ENCODE data around the gene BAIAP2.

Gene BAIAP2

GRCh38 chr17:81034779-81035520 lies at the start of gene BAIAP2:
Gene BAIAP2 (plus strand): TSS chr17:81035151. CDS start chr17:81035255, 104 bp downstream.
- DNase-seq = peak; percentile 56 to 99 (median 95)

- DNase-seq = no peak
Observed at GRCh38 chr17:80986046-80986445, 48.9 kb upstream of the BAIAP2 start.

DNA sequence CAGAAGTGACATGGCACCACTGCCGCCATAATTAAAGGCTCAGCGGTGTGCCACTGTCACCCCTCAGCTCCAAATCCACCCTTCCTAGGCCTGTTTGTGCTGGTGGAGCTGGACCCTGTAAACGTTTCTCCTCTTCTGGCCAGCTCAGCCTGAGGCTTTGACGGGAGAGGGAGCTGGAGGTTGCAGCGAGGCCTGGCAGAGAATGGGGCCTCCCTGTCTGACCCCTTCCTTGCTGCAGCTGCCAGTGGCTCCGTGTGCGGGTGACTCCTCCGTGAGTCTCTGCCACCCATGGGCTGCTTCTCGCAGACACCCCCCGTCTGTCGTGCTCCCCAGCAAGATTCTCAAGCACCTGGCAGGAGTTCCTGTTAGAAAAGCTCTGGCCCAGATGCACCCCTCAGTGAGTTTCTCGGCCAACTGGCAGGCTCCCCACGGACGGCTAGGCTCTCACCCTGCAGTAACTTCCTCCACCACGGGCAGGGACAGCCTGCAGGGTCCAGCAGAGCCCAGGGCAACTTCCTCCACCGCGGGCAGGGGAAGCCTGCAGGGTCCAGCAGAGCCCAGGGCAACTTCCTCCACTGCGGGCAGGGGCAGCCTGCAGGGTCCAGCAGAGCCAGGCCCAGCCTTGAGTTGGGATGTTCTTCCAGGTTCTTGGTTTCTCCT lies 48.0 kb upstream of the BAIAP2 start:
- DNase-seq = peak in 16 of 56 donors; percentile 25 to 57 (median 42)

DNA sequence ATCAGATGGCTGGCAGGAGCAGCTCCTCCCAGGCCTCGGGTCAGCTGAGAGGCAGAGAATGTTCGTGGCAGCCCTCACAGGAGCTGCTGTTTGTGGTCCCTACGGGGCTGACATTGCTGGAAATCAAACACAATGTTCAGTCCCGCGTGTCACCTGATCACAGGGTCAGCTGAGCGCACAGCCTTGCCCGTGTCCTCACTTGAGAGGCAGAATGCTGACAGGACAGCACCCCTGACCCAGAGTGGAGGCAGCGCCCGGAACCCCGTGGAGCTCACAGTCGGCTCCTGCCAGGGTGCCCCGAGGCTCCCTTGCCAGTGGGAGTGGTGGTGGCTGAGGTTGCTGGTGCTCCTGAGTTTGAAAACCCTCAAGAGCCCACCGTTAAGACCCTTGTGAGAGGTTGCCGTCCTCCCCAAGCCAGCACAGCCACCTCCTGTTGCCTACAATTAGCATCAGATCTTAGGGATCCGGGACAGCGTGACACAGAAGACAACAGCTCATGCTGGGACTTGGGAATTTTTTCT lies 47.0 kb upstream of the BAIAP2 start:
- DNase-seq = peak in 1 of 56 donors; percentile 13

GRCh38 chr17:80989586-80989913 lies 45.4 kb upstream of the BAIAP2 start:
- no peak for DNase-seq

- no peak for DNase-seq
Observed at GRCh38 chr17:80990921-80991644, 43.9 kb upstream of the BAIAP2 start.

DNA sequence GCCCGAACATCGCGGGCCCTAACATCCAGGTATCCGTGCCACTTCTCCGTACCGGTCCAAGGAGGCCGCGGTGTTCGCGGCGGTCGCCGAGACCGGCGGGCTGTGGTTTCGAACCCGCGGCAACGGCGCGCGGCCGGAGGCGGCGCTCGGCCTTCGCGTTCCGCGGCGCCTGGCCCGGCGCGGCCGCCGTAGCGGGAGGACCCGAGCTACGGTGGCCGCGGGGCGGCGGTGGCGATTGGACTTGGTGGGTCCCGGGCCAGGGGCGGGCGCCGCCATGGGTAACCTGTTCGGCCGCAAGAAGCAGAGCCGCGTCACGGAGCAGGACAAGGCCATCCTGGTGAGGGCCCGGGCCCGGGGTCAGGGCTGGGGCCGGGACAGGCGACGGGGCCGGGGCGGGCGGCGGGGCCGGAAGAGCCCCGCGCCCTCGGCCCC lies 43.3 kb upstream of the BAIAP2 start, which contains the start of gene CHMP6:
Gene CHMP6, plus strand, starts transcription at position 197 of the 432 bp plus-strand sequence. Its CDS starts 78 bp downstream, at position 275.
- DNase-seq = peak in 36 of 56 donors; percentile 16 to 77 (median 47)

GRCh38 chr17:80992077-80992947 lies 42.6 kb upstream of the BAIAP2 start:
- no peak for DNase-seq

DNA sequence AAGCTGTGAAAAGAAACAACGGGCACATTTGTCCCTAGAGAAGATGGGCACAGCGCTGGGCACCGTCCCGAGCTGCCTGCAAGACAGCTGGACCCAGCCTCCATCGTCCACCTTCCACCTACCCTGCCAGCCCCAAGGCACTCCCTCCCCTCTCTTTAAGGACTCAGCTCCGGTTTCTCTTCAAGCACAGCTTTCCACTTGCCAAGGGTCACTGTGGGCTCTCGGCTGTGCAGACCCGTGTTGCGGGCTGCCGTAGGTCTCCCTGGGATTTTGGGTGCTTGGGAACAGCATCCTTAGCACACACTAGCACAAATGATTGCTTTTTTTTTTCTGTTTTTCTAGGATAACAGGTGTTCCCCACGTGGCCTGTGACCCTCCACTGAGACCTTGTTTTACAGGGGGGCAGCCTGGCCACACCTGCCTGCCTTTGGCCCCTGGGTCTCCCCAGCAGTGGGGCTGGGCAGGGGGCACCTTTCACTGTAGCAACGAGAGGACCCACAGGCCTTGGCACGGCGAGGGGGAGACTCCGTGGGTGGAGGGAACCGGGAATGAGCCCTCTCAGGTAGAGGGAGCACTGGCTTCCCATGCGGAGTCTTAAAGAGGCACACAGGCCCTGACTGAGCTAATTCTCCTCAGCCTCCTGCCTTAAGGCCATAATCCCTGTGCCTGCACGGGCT lies 41.9 kb upstream of the BAIAP2 start:
- DNase-seq = no peak

- no peak for DNase-seq
Observed at GRCh38 chr17:80995131-80995530, 39.8 kb upstream of the BAIAP2 start.

- DNase-seq = no peak
Observed at GRCh38 chr17:80996422-80997305, 38.3 kb upstream of the BAIAP2 start.

GRCh38 chr17:80997424-80998117 lies 37.4 kb upstream of the BAIAP2 start:
- DNase-seq = no peak

- no peak for DNase-seq
Observed at GRCh38 chr17:80998118-80998747, 36.7 kb upstream of the BAIAP2 start.

- peak in 9 of 56 donors; percentile 23 to 69 (median 38) for DNase-seq
Observed at GRCh38 chr17:80998748-80999535, 36.0 kb upstream of the BAIAP2 start.

GRCh38 chr17:80999536-81000333 lies 35.2 kb upstream of the BAIAP2 start:
- no peak for DNase-seq

GRCh38 chr17:81000334-81000630 lies 34.7 kb upstream of the BAIAP2 start:
- DNase-seq = no peak

Data from amygdala (tissue), 56 donors.